Heart left ventricle (tissue), 16 donors: ENCODE results near the gene HS6ST3. TPM values are rescaled to one million over a fixed set of nuclear protein-coding genes. Genes with fewer than 3 reads are reported as not detected.

Experiments
- ATAC-seq, 4 donors: fragments of 200-7000 bp; cut with Tn5 transposase; one replicate each; pipeline ENCODE4 v1.9.1; 2020 to 2022; ENCODE audit warnings: moderate library complexity in 4 of 4, mild to moderate bottlenecking in 3 of 4, moderate number of reproducible peaks in 1 of 4
- DNase-seq, 5 donors: peaks; one replicate each; pipeline ENCODE4 v3.0.0-alpha.2; 2020
- H3K27ac ChIP-seq, 12 donors: fragments of 200-600 bp; sonication (generic) in 4 of 12; one replicate each; pipeline versions ENCODE4 v1.5.0 to v1.8.0; 2016 to 2022; ENCODE audit warnings: mild to moderate bottlenecking in 2 of 12
- H3K27me3 ChIP-seq, 9 donors: fragments of 200-600 bp; sonication (generic) in 2 of 9; one replicate each; pipeline versions ENCODE4 v1.5.1 to v1.8.0; 2016 to 2022; ENCODE audit warnings: mild to moderate bottlenecking in 3 of 9
- H3K36me3 ChIP-seq, 9 donors: fragments of 200-600 bp; sonication (generic) in 2 of 9; one replicate each; pipeline versions ENCODE4 v1.5.0 to v1.8.0; 2018 to 2022; ENCODE audit warnings: mild to moderate bottlenecking in 2 of 9
- H3K4me1 ChIP-seq, 12 donors: fragments of 200-600 bp; sonication (generic) in 4 of 12; one replicate each; pipeline versions ENCODE4 v1.5.0 to v1.8.0; 2016 to 2022; ENCODE audit warnings: mild to moderate bottlenecking in 3 of 12
- H3K4me3 ChIP-seq, 12 donors: fragments of 200-600 bp; sonication (generic) in 4 of 12; one replicate each; pipeline versions ENCODE4 v1.5.0 to v1.8.0; 2017 to 2022; ENCODE audit warnings: mild to moderate bottlenecking in 9 of 12, moderate library complexity in 4 of 12
- H3K9me3 ChIP-seq, 12 donors: fragments of 200-600 bp; sonication (generic) in 4 of 12; one replicate each; pipeline versions ENCODE4 v1.5.0 to v1.8.0; 2016 to 2022; ENCODE audit warnings: mild to moderate bottlenecking in 1 of 12
- POLR2A ChIP-seq, 2 donors: fragments of 450-650 bp; IDR thresholded peaks; one replicate each; pipeline ENCODE4 v1.6.1; 2017; ENCODE audit warnings: antibody characterized with exemption in 2 of 2, mild to moderate bottlenecking in 2 of 2, moderate library complexity in 2 of 2
- WGBS, 4 donors: extraction: QIAGEN DNeasy Blood & Tissue Kit in 2 of 4; methylation state at CpG; one replicate each; pipeline versions ENCODE4 v1.1.5 to v1.1.7; 2013 to 2018; 5-methylcytosine and 5-hydroxymethylcytosine counted together
- intact Hi-C, 10 donors: fragments of 100-400 bp; cut with DNase I; formaldehyde crosslinking; loops; one replicate each; pipeline versions ENCODE4 v1.11.1 to v1.14.2; 2022
- polyA plus RNA-seq, 2 donors: library from polyadenylated mRNA; stranded (reverse); fragments of 200-250 nt; gene quantifications; one replicate each; pipeline ENCODE4 v1.2.3, GENCODE V29; 2013
- total RNA-seq, 9 donors: library from RNA; depleted of rRNA in 2 of 9; stranded (reverse); fragments of >200 nt in 2 of 9; fragmentation: NEBNext Ultra II Directional in 3 of 9; extraction: Animal tissue kit (Norgen Biotek cat#: 25700) in 3 of 9; gene quantifications; one replicate each; pipeline versions ENCODE4 v1.1.0 to v1.2.4, GENCODE V29; 2016 to 2023
- TF ChIP-seq, protein P1 (sequence below), 12 donors: fragments of 200-600 bp; sonication (generic) in 4 of 12; IDR thresholded peaks; one replicate each; pipeline versions ENCODE4 v1.5.0 to v1.8.0; 2018 to 2022; ENCODE audit warnings: antibody characterized with exemption in 12 of 12, mild to moderate bottlenecking in 5 of 12
- donor health status: ischemic (EF 13 %, LVEDD 7.1; RV severe dilation, severe dysfunction).
- donor health status: healthy with polysubstance abuse.
- donor health status: DM: no; HTN: yes; CAD: no.
- donor health status: DM: no; HTN: no; CAD: no.
- donor health status: ischemic (EF 25% LVEDD 6.9; RV normal size, moderate dysfunction).
- donor health status: ischemic (EF 25% LVEDD 5.7; RV mildly dilated, moderate dysfunction).
- donor health status: healthy.
- donor health status: DM: yes; HTN: yes; CAD: no.
- donor health status: ischemic (EF 35%, LVEDD 5.7; RV mildly dilated, moderate dysfunction).
- donor health status: nonischemic (EF 11% LVEDD 7.7; RV severe dilation, severe dysfunction).
- donor health status: DM: yes; HTN: yes; CAD: no.
- donor health status: PGD.
- donor health status: ischemic (EF 29% LVEDD 5.4; RV normal size, mild dysfunction).
- donor health status: nonischemic (EF 23%, LVEDD 6.1; RV moderate dilation, normal function).

HS6ST3 gene
- total and polyA plus RNA-seq, 11 donors: 0.01 to 5.2 (median 1.2) TPM

DNA sequence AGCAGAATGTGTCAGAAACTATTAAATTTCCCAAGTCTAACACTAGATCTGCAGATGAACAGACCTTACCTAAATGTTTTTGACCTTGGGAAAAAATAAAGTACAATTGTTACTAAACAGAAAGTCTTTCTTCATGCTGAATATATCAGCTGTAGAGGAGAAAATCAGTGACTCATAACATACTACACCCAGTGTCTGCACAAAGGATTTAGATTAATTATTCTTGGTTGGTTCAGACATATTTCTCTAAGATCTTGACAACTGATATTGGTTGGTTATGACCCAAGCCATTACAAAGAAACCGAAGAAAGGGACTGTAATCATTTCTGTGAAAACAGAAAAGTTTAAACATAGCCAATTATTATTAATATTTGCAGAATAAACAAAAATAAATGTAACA is 225.1 kb downstream of the HS6ST3 start:
- 68 to 78% (median 72%) methylated on average over 1 of the region's 1 CpG for WGBS, 4 donors
- peaks cover 0 to 9% (median 0%) of the 10 kb centered on the region in 12 donors for H3K9me3 ChIP-seq
- H3K36me3 ChIP-seq: no peaks in the 10 kb centered on the region
- H3K4me3 ChIP-seq: no peak overlapping the region
- H3K4me1 ChIP-seq: no peaks in the 10 kb centered on the region
- H3K27me3 ChIP-seq: no peaks in the 10 kb centered on the region
- intact Hi-C loops: no loop called here
- no peak for DNase-seq
- ATAC-seq: no peak
- H3K27ac ChIP-seq: no peak overlapping the region
- no peak for TF ChIP-seq POLR2A (IDR thresholded peaks at IDR 0.05)
- TF ChIP-seq, protein P1, sequence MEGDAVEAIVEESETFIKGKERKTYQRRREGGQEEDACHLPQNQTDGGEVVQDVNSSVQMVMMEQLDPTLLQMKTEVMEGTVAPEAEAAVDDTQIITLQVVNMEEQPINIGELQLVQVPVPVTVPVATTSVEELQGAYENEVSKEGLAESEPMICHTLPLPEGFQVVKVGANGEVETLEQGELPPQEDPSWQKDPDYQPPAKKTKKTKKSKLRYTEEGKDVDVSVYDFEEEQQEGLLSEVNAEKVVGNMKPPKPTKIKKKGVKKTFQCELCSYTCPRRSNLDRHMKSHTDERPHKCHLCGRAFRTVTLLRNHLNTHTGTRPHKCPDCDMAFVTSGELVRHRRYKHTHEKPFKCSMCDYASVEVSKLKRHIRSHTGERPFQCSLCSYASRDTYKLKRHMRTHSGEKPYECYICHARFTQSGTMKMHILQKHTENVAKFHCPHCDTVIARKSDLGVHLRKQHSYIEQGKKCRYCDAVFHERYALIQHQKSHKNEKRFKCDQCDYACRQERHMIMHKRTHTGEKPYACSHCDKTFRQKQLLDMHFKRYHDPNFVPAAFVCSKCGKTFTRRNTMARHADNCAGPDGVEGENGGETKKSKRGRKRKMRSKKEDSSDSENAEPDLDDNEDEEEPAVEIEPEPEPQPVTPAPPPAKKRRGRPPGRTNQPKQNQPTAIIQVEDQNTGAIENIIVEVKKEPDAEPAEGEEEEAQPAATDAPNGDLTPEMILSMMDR (IDR thresholded peaks at IDR 0.05): no peak

- WGBS, 4 donors: 80 to 88% (median 85%) methylated on average over 4 of the region's 4 CpGs
- no peak overlapping the region for H3K27ac ChIP-seq
- H3K27me3 ChIP-seq: no peaks in the 10 kb centered on the region
- TF ChIP-seq, protein P1 (IDR thresholded peaks at IDR 0.05): no peak
- TF ChIP-seq POLR2A (IDR thresholded peaks at IDR 0.05): no peak
- H3K4me3 ChIP-seq: no peak overlapping the region
- ATAC-seq (no peak), DNase-seq (no peak)
- intact Hi-C loops: no loop called here
- no peaks in the 10 kb centered on the region for H3K4me1 ChIP-seq
- no peaks in the 10 kb centered on the region for H3K36me3 ChIP-seq
- no peaks in the 10 kb centered on the region for H3K9me3 ChIP-seq
Observed at GRCh38 chr13:96338030-96338429, 248.1 kb downstream of the HS6ST3 start.

DNA sequence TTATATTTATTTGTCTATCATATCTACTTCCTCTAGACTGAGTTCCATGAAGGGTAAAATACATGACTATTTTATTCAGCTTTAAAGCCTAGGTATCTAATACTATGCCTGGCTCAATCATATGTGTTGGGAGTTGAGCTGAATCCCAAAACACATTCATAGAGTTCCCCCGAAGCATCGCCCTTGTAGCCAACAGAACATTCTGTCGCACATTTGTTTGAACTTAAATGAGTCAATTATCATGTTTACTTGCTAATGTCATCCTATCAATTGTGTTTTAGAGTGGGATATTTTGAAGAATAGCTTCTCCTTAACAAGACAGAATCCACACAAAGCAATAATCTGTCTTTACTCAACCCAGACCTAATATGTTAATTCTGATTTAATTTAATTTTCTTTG is 252.4 kb downstream of the HS6ST3 start:
- TF ChIP-seq, protein P1 (IDR thresholded peaks at IDR 0.05): no peak
- no peak for TF ChIP-seq POLR2A (IDR thresholded peaks at IDR 0.05)
- peaks cover 0 to 5% (median 0%) of the 10 kb centered on the region in 9 donors for H3K27me3 ChIP-seq
- WGBS, 4 donors: 76 to 93% (median 92%) methylated on average over 3 of the region's 3 CpGs
- intact Hi-C loops: no loop called here
- no peaks in the 10 kb centered on the region for H3K36me3 ChIP-seq
- DNase-seq (no peak), ATAC-seq (no peak)
- H3K4me1 ChIP-seq: no peaks in the 10 kb centered on the region
- no peaks in the 10 kb centered on the region for H3K9me3 ChIP-seq
- no peak overlapping the region for H3K4me3 ChIP-seq
- H3K27ac ChIP-seq: no peak overlapping the region

- no peak for TF ChIP-seq POLR2A (IDR thresholded peaks at IDR 0.05)
- TF ChIP-seq, protein P1 (IDR thresholded peaks at IDR 0.05): no peak
- peaks cover 0 to 5% (median 0%) of the 10 kb centered on the region in 9 donors for H3K27me3 ChIP-seq
- H3K27ac ChIP-seq: no peak overlapping the region
- no peaks in the 10 kb centered on the region for H3K36me3 ChIP-seq
- no peak overlapping the region for H3K4me3 ChIP-seq
- H3K9me3 ChIP-seq: no peaks in the 10 kb centered on the region
- DNase-seq (no peak), ATAC-seq (no peak)
- intact Hi-C loops: no loop called here
- 65 to 76% (median 72%) methylated on average over 4 of the region's 4 CpGs for WGBS, 4 donors
- no peaks in the 10 kb centered on the region for H3K4me1 ChIP-seq
Observed at GRCh38 chr13:96342852-96343465, 253.1 kb downstream of the HS6ST3 start.
